Activated naive CD4-positive, alpha-beta T cell treated with anti-CD3 and anti-CD28 coated beads for 36 hours (primary cell): ENCODE results near the gene EIF2AK2. TPM values are rescaled to one million over a fixed set of nuclear protein-coding genes. Genes with fewer than 3 reads are reported as not detected.

Source experiments
- CTCF ChIA-PET: fragments of 350-600 bp; sonication (Branson Sonifier 250); formaldehyde crosslinking; loops from one replicate; lab custom pipeline; 2021; ENCODE audit warnings: antibody characterized with exemption; lab: Charles Lee
- DNase-seq: peaks from one replicate; pipeline ENCODE4 v3.0.0-alpha.2; 2020
- H3K27ac Mint-ChIP-seq: one replicate; pipeline ENCODE4 v1.8.0; 2021; ENCODE audit warnings: mild to moderate bottlenecking, mixed read lengths
- H3K27me3 Mint-ChIP-seq: one replicate; pipeline ENCODE4 v1.8.0; 2021; ENCODE audit warnings: low read depth, mixed read lengths
- H3K36me3 Mint-ChIP-seq: one replicate; pipeline ENCODE4 v1.8.0; 2021; ENCODE audit warnings: low read depth, mixed read lengths
- H3K4me1 Mint-ChIP-seq: one replicate; pipeline ENCODE4 v1.8.0; 2021; ENCODE audit warnings: low read depth, mixed read lengths
- H3K4me3 Mint-ChIP-seq: one replicate; pipeline ENCODE4 v1.8.0; 2021; ENCODE audit warnings: mild to moderate bottlenecking, moderate library complexity, mixed read lengths
- H3K9me3 Mint-ChIP-seq: one replicate; pipeline ENCODE4 v1.8.0; 2021; ENCODE audit warnings: mixed read lengths
- intact Hi-C: fragments of 100-400 bp; cut with micrococcal nuclease; formaldehyde crosslinking; loops from one replicate; pipeline ENCODE4 v1.15.1; 2023
- total RNA-seq, 2 experiments: library from RNA; stranded (reverse); gene quantifications; one replicate each; pipeline ENCODE4 v1.2.3, GENCODE V29; 2021

Gene EIF2AK2
- total RNA-seq, 2 experiments from 2014 or later: 54.5 to 55.7 TPM

- Mint-ChIP-seq H3K4me1 (peaks cover 13% of the 10 kb centered on the region), H3K36me3 (peaks cover 13% of the 10 kb centered on the region), H3K27me3 (no peaks in the 10 kb centered on the region), H3K27ac (peak overlapping the region; percentile 13), H3K4me3 (no peak overlapping the region), H3K9me3 (no peaks in the 10 kb centered on the region)
- intact Hi-C loops: loop anchor here (2.0 kb wide), 1 partner anchor 239 kb away; the partner anchor contains the start of gene PRKD3
- no peak for DNase-seq
- CTCF ChIA-PET: interaction anchor here (0.7 to 1.5 kb wide), 2 partner anchors 18 to 82 kb away, joined by 3 to 4 read pairs; no protein-coding TSS in a partner anchor
Observed at GRCh38 chr2:37085731-37086147, 71.0 kb downstream of the EIF2AK2 start.

DNA sequence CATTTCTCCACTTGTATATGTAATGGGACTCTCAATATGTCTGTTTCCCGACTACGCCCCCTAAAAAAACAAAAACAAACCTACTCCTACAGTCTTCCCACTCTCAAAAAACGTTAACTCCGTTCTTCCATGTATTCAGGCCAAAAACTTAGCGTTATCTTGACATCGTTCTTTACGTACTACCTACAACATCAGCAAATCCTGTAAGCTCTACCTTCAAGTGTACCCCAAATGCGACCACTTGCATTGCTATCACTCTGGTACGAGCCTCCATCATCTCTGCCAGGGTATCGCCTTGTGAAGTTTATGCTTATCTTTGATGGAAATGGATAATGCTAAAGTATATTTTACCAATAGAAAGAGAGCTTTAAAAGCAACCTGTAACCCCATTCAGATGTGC lies 72.0 kb downstream of the EIF2AK2 start:
- Mint-ChIP-seq H3K9me3 (no peaks in the 10 kb centered on the region), H3K27me3 (no peaks in the 10 kb centered on the region), H3K36me3 (peaks cover 21% of the 10 kb centered on the region), H3K4me1 (peaks cover 22% of the 10 kb centered on the region), H3K4me3 (no peak overlapping the region), H3K27ac (no peak overlapping the region)
- no peak for DNase-seq
- CTCF ChIA-PET: interaction anchor here (1.5 kb wide), 1 partner anchor 83 kb away, joined by 4 read pairs; no protein-coding TSS in a partner anchor
- intact Hi-C loops: loop anchor here (1.0 to 5.0 kb wide), 8 partner anchors 73 to 588 kb away; partner anchors contain the start of genes CDC42EP3, CEBPZ, CEBPZOS and NDUFAF7

GRCh38 chr2:37083873-37084794 lies 72.6 kb downstream of the EIF2AK2 start, which contains the start of the genes GPATCH11 and HEATR5B:
Gene GPATCH11 (plus strand): TSS chr2:37084518. CDS start chr2:37088382, 3,864 bp downstream.
Gene HEATR5B (minus strand): TSS chr2:37084372. CDS start chr2:37083414, 958 bp downstream.
- DNase-seq: peak; percentile 93
- H3K9me3 Mint-ChIP-seq: no peaks in the 10 kb centered on the region
- intact Hi-C loops: loop anchor here (1.0 to 5.0 kb wide), 8 partner anchors 73 to 588 kb away; partner anchors contain the start of genes CDC42EP3, CEBPZ, CEBPZOS and NDUFAF7
- peaks cover 26% of the 10 kb centered on the region for H3K4me1 Mint-ChIP-seq
- H3K36me3 Mint-ChIP-seq: peaks cover 22% of the 10 kb centered on the region
- H3K27ac Mint-ChIP-seq: no peak within 1 kb of the TSS
- H3K4me3 Mint-ChIP-seq: no peak within 1 kb of the TSS
- no peaks in the 10 kb centered on the region for H3K27me3 Mint-ChIP-seq
- CTCF ChIA-PET: interaction anchor here (1.1 to 1.5 kb wide), 2 partner anchors 84 to 306 kb away, joined by 4 read pairs; no protein-coding TSS in a partner anchor

DNA sequence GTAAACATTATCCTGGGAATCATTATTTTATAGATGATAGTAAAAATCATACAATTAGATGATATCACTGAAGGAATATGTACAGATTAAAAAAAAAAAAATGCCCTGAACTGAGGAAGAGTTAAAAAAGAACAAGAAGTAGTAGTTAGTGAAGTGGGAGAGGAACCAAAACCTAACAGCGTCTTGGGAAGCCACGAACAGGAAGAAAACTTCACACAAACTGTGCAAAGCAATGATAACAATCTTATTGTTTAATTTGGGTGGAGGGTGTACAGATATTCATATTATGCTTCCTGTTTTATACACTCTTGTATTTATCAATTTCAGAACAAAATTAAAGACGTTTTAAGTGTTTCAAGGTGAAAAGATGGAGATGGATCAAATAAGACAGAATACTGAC lies 76.1 kb downstream of the EIF2AK2 start:
- peak overlapping the region; percentile 67 for H3K27ac Mint-ChIP-seq
- H3K4me1 Mint-ChIP-seq: peaks cover 40% of the 10 kb centered on the region
- intact Hi-C loops: loop anchor here (5.0 kb wide), 3 partner anchors 73 to 592 kb away; partner anchors contain the start of gene CDC42EP3
- peak overlapping the region; percentile 32 for H3K4me3 Mint-ChIP-seq
- no peaks in the 10 kb centered on the region for H3K27me3 Mint-ChIP-seq
- CTCF ChIA-PET: no interaction called here
- H3K9me3 Mint-ChIP-seq: no peaks in the 10 kb centered on the region
- H3K36me3 Mint-ChIP-seq: peaks cover 16% of the 10 kb centered on the region
- no peak for DNase-seq

- intact Hi-C loops: loop anchor here (5.0 kb wide), 3 partner anchors 73 to 592 kb away; partner anchors contain the start of gene CDC42EP3
Observed at GRCh38 chr2:37080266-37080665, 76.5 kb downstream of the EIF2AK2 start.

GRCh38 chr2:37070931-37071330 lies 85.8 kb downstream of the EIF2AK2 start:
- no peak overlapping the region for H3K27ac Mint-ChIP-seq
- no peak overlapping the region for H3K4me3 Mint-ChIP-seq
- H3K27me3 Mint-ChIP-seq: no peaks in the 10 kb centered on the region
- H3K4me1 Mint-ChIP-seq: peaks cover 22% of the 10 kb centered on the region
- intact Hi-C loops: no loop called here
- H3K36me3 Mint-ChIP-seq: peaks cover 30% of the 10 kb centered on the region
- CTCF ChIA-PET: interaction anchor here (0.6 kb wide), 1 partner anchor 45 kb away, joined by 3 read pairs; no protein-coding TSS in a partner anchor
- DNase-seq: no peak
- no peaks in the 10 kb centered on the region for H3K9me3 Mint-ChIP-seq

More at GRCh38 chr2:37080266-37080665, 76.5 kb downstream of the EIF2AK2 start:
- peaks cover 18% of the 10 kb centered on the region for H3K36me3 Mint-ChIP-seq
- H3K27ac Mint-ChIP-seq: peak overlapping the region; percentile 67
- no peak for DNase-seq
- H3K4me1 Mint-ChIP-seq: peaks cover 40% of the 10 kb centered on the region
- no peaks in the 10 kb centered on the region for H3K9me3 Mint-ChIP-seq
- peak overlapping the region; percentile 22 for H3K4me3 Mint-ChIP-seq
- CTCF ChIA-PET: no interaction called here
- H3K27me3 Mint-ChIP-seq: no peaks in the 10 kb centered on the region

DNA sequence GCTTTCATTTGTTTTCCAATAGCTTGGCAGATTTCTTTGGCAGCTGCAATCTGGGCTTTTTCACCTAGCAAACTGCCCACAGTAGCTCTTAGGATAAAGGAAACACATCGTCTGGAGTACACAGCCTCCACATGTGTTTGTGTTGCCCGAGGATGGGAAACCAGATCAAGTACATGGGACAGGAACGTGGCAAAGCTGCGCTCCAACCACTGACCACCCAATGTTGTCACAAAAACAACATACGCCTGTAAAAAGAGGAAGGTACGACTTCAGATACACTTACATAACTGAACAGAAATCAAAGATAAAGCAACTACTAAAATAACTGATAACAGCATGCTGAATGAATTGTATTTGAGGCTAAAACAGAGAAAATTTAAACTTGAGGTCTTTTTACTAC lies 88.1 kb downstream of the EIF2AK2 start:
- CTCF ChIA-PET: no interaction called here
- Mint-ChIP-seq H3K27me3 (no peaks in the 10 kb centered on the region), H3K27ac (no peak overlapping the region), H3K4me1 (peaks cover 14% of the 10 kb centered on the region), H3K9me3 (no peaks in the 10 kb centered on the region), H3K36me3 (peaks cover 20% of the 10 kb centered on the region), H3K4me3 (no peak overlapping the region)
- no peak for DNase-seq
- intact Hi-C loops: no loop called here

- Mint-ChIP-seq H3K27me3 (no peaks in the 10 kb centered on the region), H3K36me3 (peaks cover 20% of the 10 kb centered on the region)
- CTCF ChIA-PET: no interaction called here
Observed at GRCh38 chr2:37061776-37062175, 95.0 kb downstream of the EIF2AK2 start.

GRCh38 chr2:37061013-37061711 lies 95.6 kb downstream of the EIF2AK2 start:
- Mint-ChIP-seq H3K9me3 (no peaks in the 10 kb centered on the region), H3K4me1 (peaks cover 8% of the 10 kb centered on the region), H3K36me3 (peaks cover 20% of the 10 kb centered on the region), H3K4me3 (no peak overlapping the region), H3K27me3 (no peaks in the 10 kb centered on the region), H3K27ac (no peak overlapping the region)
- no peak for DNase-seq
- intact Hi-C loops: no loop called here
- CTCF ChIA-PET: no interaction called here

More at GRCh38 chr2:37061776-37062175, 95.0 kb downstream of the EIF2AK2 start:
- Mint-ChIP-seq H3K4me3 (no peak overlapping the region), H3K9me3 (no peaks in the 10 kb centered on the region), H3K27ac (no peak overlapping the region), H3K4me1 (peaks cover 8% of the 10 kb centered on the region)
- no peak for DNase-seq
- intact Hi-C loops: no loop called here

DNA sequence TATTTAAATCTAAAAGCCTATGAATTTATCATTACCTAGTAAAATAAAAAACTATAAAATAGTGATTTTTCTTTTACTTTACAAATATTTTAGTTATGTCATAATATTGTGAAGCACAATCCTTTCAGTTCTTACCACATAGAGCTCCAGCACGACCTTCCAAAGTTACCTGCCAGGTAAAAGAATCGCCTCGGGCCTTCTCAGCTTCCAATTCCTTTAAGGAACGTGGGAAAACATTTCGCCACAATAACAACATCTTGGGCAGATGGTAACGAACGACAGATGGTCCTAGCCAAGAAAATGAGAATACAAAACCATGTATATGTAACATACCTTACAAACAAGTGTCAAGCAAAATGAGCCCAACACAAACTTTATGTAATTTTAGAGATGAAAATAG lies 96.3 kb downstream of the EIF2AK2 start:
- no peaks in the 10 kb centered on the region for H3K27me3 Mint-ChIP-seq
- intact Hi-C loops: no loop called here
- H3K4me3 Mint-ChIP-seq: no peak overlapping the region
- no peaks in the 10 kb centered on the region for H3K9me3 Mint-ChIP-seq
- DNase-seq: no peak
- H3K4me1 Mint-ChIP-seq: peaks cover 8% of the 10 kb centered on the region
- CTCF ChIA-PET: no interaction called here
- H3K36me3 Mint-ChIP-seq: peaks cover 20% of the 10 kb centered on the region
- H3K27ac Mint-ChIP-seq: no peak overlapping the region

DNA sequence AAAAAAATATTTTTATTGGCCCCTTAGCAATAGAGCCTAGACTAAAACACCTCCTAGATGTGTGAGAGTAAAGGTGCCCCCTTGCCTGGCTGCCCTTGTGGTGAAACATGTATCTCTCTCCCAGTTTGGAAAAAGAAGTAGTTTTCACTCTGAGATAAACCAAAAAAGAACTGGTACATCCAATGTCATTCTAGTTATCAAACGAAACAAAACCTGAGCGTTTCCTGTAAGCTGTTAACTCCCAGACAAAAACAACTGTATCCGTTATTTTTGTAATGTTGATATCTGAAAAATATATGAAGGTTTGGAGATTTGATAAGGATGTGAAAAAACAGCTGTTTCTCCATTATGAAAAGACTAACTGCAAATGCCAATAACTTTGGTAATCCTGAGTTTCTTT lies 96.9 kb downstream of the EIF2AK2 start:
- Mint-ChIP-seq H3K27ac (no peak overlapping the region), H3K36me3 (peaks cover 22% of the 10 kb centered on the region), H3K27me3 (no peaks in the 10 kb centered on the region), H3K4me1 (peaks cover 8% of the 10 kb centered on the region), H3K4me3 (no peak overlapping the region), H3K9me3 (no peaks in the 10 kb centered on the region)
- DNase-seq: no peak
- CTCF ChIA-PET: no interaction called here
- intact Hi-C loops: no loop called here
